RWPE2 (cell line): Measurements from ENCODE around the gene STRIP2.
"Not testable (repeated sequence)": the region's sequence is repeated elsewhere in the genome, so short reads cannot be mapped to it uniquely, and the experiment has no call there.

ENCODE experiments used
- ATAC-seq: fragments of 200-7000 bp; cut with Tn5 transposase; 3 replicates; pipeline ENCODE4 v1.9.1; 2021; ENCODE audit warnings: low read depth
- DNase-seq: peaks from one replicate; pipeline ENCODE4 v3.0.0-alpha.2; 2020; ENCODE audit warnings: low spot score
- H3K27ac ChIP-seq: fragments of 450-650 bp; 2 replicates; pipeline ENCODE4 v1.5.1; 2017; ENCODE audit warnings: mild to moderate bottlenecking; ENCODE audit not compliant: poor library complexity, severe bottlenecking
- H3K27me3 ChIP-seq: fragments of 250-450 bp; sonication (Bioruptor Pico); 2 replicates; pipeline ENCODE4 v1.5.1; 2021; ENCODE audit warnings: mild to moderate bottlenecking, moderate library complexity; ENCODE audit not compliant: insufficient read depth, poor library complexity, severe bottlenecking
- H3K36me3 ChIP-seq: fragments of 250-450 bp; sonication (Bioruptor Pico); 2 replicates; pipeline ENCODE4 v1.5.1; 2020; ENCODE audit warnings: low read depth, mild to moderate bottlenecking, moderate library complexity
- H3K4me1 ChIP-seq: fragments of 250-450 bp; sonication (Bioruptor Pico); 2 replicates; pipeline ENCODE4 v1.5.1; 2021; ENCODE audit warnings: mild to moderate bottlenecking, moderate library complexity; ENCODE audit not compliant: insufficient read depth, poor library complexity, severe bottlenecking
- H3K4me3 ChIP-seq: fragments of 250-450 bp; sonication (Bioruptor Pico); 2 replicates; pipeline ENCODE4 v1.5.1; 2021; ENCODE audit warnings: mild to moderate bottlenecking, moderate library complexity; ENCODE audit not compliant: severe bottlenecking
- H3K9me3 ChIP-seq: fragments of 250-450 bp; sonication (Bioruptor Pico); 2 replicates; pipeline ENCODE4 v1.5.1; 2021; ENCODE audit warnings: mild to moderate bottlenecking, moderate library complexity; ENCODE audit not compliant: severe bottlenecking
- CTCF ChIP-seq: fragments of 450-650 bp; IDR thresholded peaks from one replicate; pipeline ENCODE4 v1.5.1; 2017; ENCODE audit warnings: mild to moderate bottlenecking, moderate library complexity; ENCODE audit not compliant: poor library complexity, severe bottlenecking

The STRIP2 gene

GRCh38 chr7:129532375-129532774 lies 98.1 kb downstream of the STRIP2 start:
- no peak for TF ChIP-seq CTCF
- ATAC-seq (no peak), DNase-seq (no peak)
- Histone ChIP-seq H3K9me3 (no peaks in the 10 kb centered on the region), H3K27ac (no peak overlapping the region), H3K36me3 (no peaks in the 10 kb centered on the region), H3K27me3 (no peaks in the 10 kb centered on the region), H3K4me1 (peaks cover 6% of the 10 kb centered on the region), H3K4me3 (no peak overlapping the region)

GRCh38 chr7:129534558-129535274 lies 100.5 kb downstream of the STRIP2 start:
- H3K4me1 ChIP-seq, DNase-seq, ATAC-seq, H3K9me3 ChIP-seq, H3K36me3 ChIP-seq, H3K27me3 ChIP-seq, H3K27ac ChIP-seq, H3K4me3 ChIP-seq: not testable (repeated sequence)

- no peak overlapping the region for H3K27ac ChIP-seq
- no peak for DNase-seq
- no peak for TF ChIP-seq CTCF
- no peaks in the 10 kb centered on the region for H3K27me3 ChIP-seq
- H3K4me1 ChIP-seq, result peaks cover 6% of the 10 kb centered on the region
- no peaks in the 10 kb centered on the region for H3K9me3 ChIP-seq
- ATAC-seq, result no peak
- H3K4me3 ChIP-seq, result no peak overlapping the region
- H3K36me3 ChIP-seq, result no peaks in the 10 kb centered on the region
Measured at GRCh38 chr7:129535896-129536295, 101.7 kb downstream of the STRIP2 start.

- Histone ChIP-seq H3K27me3 (no peaks in the 10 kb centered on the region), H3K9me3 (no peaks in the 10 kb centered on the region), H3K36me3 (no peaks in the 10 kb centered on the region), H3K27ac (no peak overlapping the region), H3K4me3 (no peak overlapping the region), H3K4me1 (peaks cover 3% of the 10 kb centered on the region)
- no peak for TF ChIP-seq CTCF
- ATAC-seq, result no peak
- no peak for DNase-seq
Measured at GRCh38 chr7:129536323-129536722, 102.1 kb downstream of the STRIP2 start.
